NOMO-1 treated with dmso at 0.1 percent for 144 hours (cell line): ENCODE data around the gene TMEM255A.

Experiments
- DNase-seq: peaks from one replicate; lab custom pipeline; 2025; ENCODE audit not compliant: unreplicated experiment; lab: John Stamatoyannopoulos, UW

Gene TMEM255A

GRCh38 chrX:120213438-120214265, 97.6 kb downstream of the TMEM255A start:
- peak; percentile 24 for DNase-seq
